DOHH2 (cell line): ENCODE measurements around the gene TRNP1.

Experiments used
- H3F3A ChIP-seq: fragments of 200-600 bp; sonication (generic), shearing (Covaris generic); 2 replicates; pipeline ENCODE4 v1.6.0; 2016; ENCODE audit warnings: antibody characterized with exemption, mild to moderate bottlenecking; ENCODE audit not compliant: control insufficient read depth, insufficient read depth
- H3K27ac ChIP-seq: fragments of 200-600 bp; sonication (generic); 2 replicates; pipeline ENCODE4 v1.5.1; 2014; ENCODE audit warnings: low read depth, mild to moderate bottlenecking, low read length, moderate library complexity
- H3K27me3 ChIP-seq: fragments of 200-600 bp; sonication (generic); 2 replicates; pipeline ENCODE4 v1.6.1; 2014; ENCODE audit warnings: mild to moderate bottlenecking, low read length, mixed read lengths; ENCODE audit not compliant: control insufficient read depth
- H3K36me3 ChIP-seq: fragments of 200-600 bp; sonication (generic); 2 replicates; pipeline ENCODE4 v1.6.1; 2014; ENCODE audit warnings: mild to moderate bottlenecking, low read length, moderate library complexity, mixed read lengths; ENCODE audit not compliant: control insufficient read depth
- H3K4me1 ChIP-seq: fragments of 200-600 bp; sonication (generic); 2 replicates; pipeline ENCODE4 v1.6.1; 2014; ENCODE audit warnings: mild to moderate bottlenecking, low read length, mixed read lengths; ENCODE audit not compliant: control insufficient read depth
- H3K4me2 ChIP-seq: fragments of 200-600 bp; sonication (generic); 2 replicates; pipeline ENCODE4 v1.6.0; 2014; ENCODE audit warnings: mild to moderate bottlenecking, low read length, moderate library complexity
- H3K4me3 ChIP-seq: fragments of 200-600 bp; sonication (generic); 2 replicates; pipeline ENCODE4 v1.5.1; 2014; ENCODE audit warnings: mild to moderate bottlenecking, low read length, mixed read lengths
- H3K79me2 ChIP-seq: fragments of 200-600 bp; sonication (generic); 2 replicates; pipeline ENCODE4 v1.6.1; 2014; ENCODE audit warnings: mild to moderate bottlenecking, low read length, mixed read lengths; ENCODE audit not compliant: control insufficient read depth
- H3K9me2 ChIP-seq: fragments of 200-600 bp; sonication (generic); replicated peaks from 2 replicates; pipeline ENCODE4 v1.6.1; 2014; ENCODE audit warnings: mild to moderate bottlenecking, low read length, mixed read lengths; ENCODE audit not compliant: control insufficient read depth
- H3K9me3 ChIP-seq: fragments of 200-600 bp; sonication (generic); 2 replicates; pipeline ENCODE4 v1.6.1; 2014; ENCODE audit warnings: antibody characterized with exemption, low read length, mixed read lengths; ENCODE audit not compliant: control insufficient read depth, insufficient read depth
- H4K20me1 ChIP-seq: fragments of 200-600 bp; sonication (generic); 2 replicates; pipeline ENCODE4 v1.6.0; 2014; ENCODE audit warnings: low read depth, mild to moderate bottlenecking, antibody characterized with exemption, low read length, moderate library complexity; ENCODE audit not compliant: control insufficient read depth, insufficient read depth
- EZH2phosphoT487 ChIP-seq: fragments of 200-600 bp; sonication (generic); IDR thresholded peaks from 2 replicates; pipeline ENCODE4 v1.6.1; 2017; ENCODE audit warnings: borderline replicate concordance, mild to moderate bottlenecking, antibody characterized with exemption, low read length, moderate library complexity, mixed read lengths
- TF ChIP-seq, protein P1 (sequence below): fragments of 200-600 bp; sonication (generic); IDR thresholded peaks from one replicate; pipeline ENCODE4 v1.5.1; 2014; ENCODE audit warnings: antibody characterized with exemption, mild to moderate bottlenecking, low read depth, low read length; ENCODE audit not compliant: poor library complexity, severe bottlenecking

TRNP1 gene

DNA sequence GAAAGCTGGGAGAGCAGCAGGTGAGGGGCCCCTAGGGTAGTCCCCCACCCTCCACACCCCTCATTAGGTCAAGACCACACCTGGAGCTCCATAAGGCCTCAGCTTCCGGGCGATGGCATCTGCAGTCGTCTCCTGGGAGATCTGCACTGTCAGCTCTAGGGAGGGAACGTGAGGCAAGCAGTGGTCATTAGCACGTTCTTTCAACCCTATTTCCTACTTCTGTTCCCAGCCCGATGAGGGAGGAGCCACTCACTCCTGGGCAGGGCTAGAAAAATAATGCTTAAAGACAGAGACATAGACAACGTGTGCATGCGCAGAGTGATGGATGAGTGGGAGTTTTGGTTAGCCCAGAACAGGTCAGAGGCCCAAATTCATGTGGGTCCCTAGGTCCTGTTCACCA, 42.9 kb upstream of the TRNP1 start:
- Histone ChIP-seq H3K4me3 (no peak overlapping the region), H3K9me2 (no peaks in the 10 kb centered on the region), H3K79me2 (no peaks in the 10 kb centered on the region), H3K4me2 (no peak overlapping the region), H3K27ac (no peak overlapping the region), H3K27me3 (no peaks in the 10 kb centered on the region), H3K4me1 (no peaks in the 10 kb centered on the region), H3F3A (no peaks in the 10 kb centered on the region), H3K9me3 (no peaks in the 10 kb centered on the region), H4K20me1 (no peaks in the 10 kb centered on the region), H3K36me3 (peaks cover 7% of the 10 kb centered on the region)
- no peak for TF ChIP-seq EZH2phosphoT487
- TF ChIP-seq, protein P1, sequence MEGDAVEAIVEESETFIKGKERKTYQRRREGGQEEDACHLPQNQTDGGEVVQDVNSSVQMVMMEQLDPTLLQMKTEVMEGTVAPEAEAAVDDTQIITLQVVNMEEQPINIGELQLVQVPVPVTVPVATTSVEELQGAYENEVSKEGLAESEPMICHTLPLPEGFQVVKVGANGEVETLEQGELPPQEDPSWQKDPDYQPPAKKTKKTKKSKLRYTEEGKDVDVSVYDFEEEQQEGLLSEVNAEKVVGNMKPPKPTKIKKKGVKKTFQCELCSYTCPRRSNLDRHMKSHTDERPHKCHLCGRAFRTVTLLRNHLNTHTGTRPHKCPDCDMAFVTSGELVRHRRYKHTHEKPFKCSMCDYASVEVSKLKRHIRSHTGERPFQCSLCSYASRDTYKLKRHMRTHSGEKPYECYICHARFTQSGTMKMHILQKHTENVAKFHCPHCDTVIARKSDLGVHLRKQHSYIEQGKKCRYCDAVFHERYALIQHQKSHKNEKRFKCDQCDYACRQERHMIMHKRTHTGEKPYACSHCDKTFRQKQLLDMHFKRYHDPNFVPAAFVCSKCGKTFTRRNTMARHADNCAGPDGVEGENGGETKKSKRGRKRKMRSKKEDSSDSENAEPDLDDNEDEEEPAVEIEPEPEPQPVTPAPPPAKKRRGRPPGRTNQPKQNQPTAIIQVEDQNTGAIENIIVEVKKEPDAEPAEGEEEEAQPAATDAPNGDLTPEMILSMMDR: no peak

DNA sequence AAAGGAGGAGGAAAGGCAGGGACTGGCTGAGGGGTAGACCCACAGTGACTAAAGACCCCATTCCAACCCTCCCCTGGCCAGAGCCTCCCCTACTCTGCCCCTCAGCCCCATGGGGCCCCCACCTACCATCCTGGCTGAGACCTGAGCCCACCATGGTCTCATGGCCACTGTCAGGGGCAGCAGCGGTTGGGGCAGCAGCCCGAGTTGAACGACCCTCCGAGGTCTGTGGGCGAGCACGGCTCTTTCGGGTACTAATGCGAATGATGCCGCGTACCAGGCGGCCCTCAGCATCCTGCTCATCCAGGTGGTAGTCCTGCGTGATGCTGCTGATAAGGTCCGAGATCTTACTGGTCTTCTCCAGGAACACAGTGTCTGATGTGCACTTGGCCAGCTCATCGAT, 42.3 kb upstream of the TRNP1 start:
- no peaks in the 10 kb centered on the region for H4K20me1 ChIP-seq
- peaks cover 2% of the 10 kb centered on the region; the same call in 1 of the 2 replicates for H3K36me3 ChIP-seq
- no peaks in the 10 kb centered on the region for H3K4me1 ChIP-seq
- H3K9me3 ChIP-seq: no peaks in the 10 kb centered on the region
- no peaks in the 10 kb centered on the region for H3K27me3 ChIP-seq
- H3K4me3 ChIP-seq: no peak overlapping the region
- H3K27ac ChIP-seq: no peak overlapping the region
- TF ChIP-seq EZH2phosphoT487: no peak
- TF ChIP-seq, protein P1: no peak
- H3K79me2 ChIP-seq: no peaks in the 10 kb centered on the region
- no peaks in the 10 kb centered on the region for H3K9me2 ChIP-seq
- H3K4me2 ChIP-seq: no peak overlapping the region
- H3F3A ChIP-seq: no peaks in the 10 kb centered on the region

DNA sequence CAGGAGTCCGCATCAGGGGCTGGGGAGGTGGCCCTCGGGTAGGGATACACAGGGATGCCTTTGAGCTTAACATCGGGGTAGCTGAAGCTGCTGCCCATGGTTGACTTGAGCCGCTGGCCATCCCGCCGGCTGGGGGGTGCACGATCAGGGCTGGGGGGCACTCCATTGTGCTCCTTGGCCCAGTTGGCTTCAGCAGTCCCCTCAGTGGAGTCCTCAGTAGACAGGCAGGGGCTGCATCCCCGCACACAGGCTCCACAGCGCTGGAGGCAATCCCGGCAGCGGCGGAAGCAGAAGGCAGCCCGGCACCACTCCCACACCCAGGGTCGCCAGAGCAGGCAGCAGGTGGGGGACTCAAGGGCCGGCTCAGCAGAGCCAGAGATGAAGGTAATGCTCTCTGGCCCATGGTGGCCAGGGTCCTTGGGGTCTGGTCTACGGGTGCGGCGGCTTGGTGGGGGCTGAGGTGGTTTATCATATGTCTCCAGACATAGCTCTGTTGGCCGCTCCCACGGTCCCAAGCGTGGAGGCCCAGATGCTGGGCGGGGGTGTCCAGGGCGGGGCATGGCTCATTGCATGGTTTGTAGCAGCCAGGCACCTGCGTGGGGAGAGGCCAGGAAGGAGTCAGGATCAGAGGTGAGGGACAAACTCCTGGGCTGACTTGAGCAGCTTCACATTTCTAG, 41.5 kb upstream of the TRNP1 start:
- H3K4me1 ChIP-seq: no peaks in the 10 kb centered on the region
- H3K4me2 ChIP-seq: no peak overlapping the region
- H3K27me3 ChIP-seq: no peaks in the 10 kb centered on the region
- no peaks in the 10 kb centered on the region for H4K20me1 ChIP-seq
- no peaks in the 10 kb centered on the region for H3F3A ChIP-seq
- no peaks in the 10 kb centered on the region for H3K9me3 ChIP-seq
- no peaks in the 10 kb centered on the region for H3K79me2 ChIP-seq
- TF ChIP-seq, protein P1: no peak
- TF ChIP-seq EZH2phosphoT487: no peak
- H3K27ac ChIP-seq: no peak overlapping the region
- no peaks in the 10 kb centered on the region; the same call in 1 of the 2 replicates for H3K36me3 ChIP-seq
- H3K4me3 ChIP-seq: no peak overlapping the region
- no peaks in the 10 kb centered on the region for H3K9me2 ChIP-seq
